Gastroesophageal sphincter (tissue), 3 donors: ENCODE measurements around the gene SELENOW.

ENCODE experiments used
- CTCF ChIP-seq, 4 experiments: fragments of 200-600 bp in 2 of 4; fragments of 450-650 bp in 2 of 4; sonication (generic) in 1 of 4; IDR thresholded peaks; one replicate each; pipeline ENCODE4 v1.5.1; 2017 to 2019; ENCODE audit warnings: antibody characterized with exemption in 4 of 4, mild to moderate bottlenecking in 2 of 4, moderate library complexity in 2 of 4
- POLR2A ChIP-seq, 2 donors: fragments of 450-650 bp; IDR thresholded peaks; one replicate each; pipeline ENCODE4 v1.6.1; 2017; ENCODE audit warnings: antibody characterized with exemption in 2 of 2, mild to moderate bottlenecking in 2 of 2, moderate library complexity in 1 of 2
- POLR2AphosphoS5 ChIP-seq: sonication (generic); formaldehyde crosslinking; IDR thresholded peaks from one replicate; pipeline ENCODE4 v1.6.1; 2017; ENCODE audit warnings: antibody characterized with exemption

- TF ChIP-seq POLR2A (IDR thresholded peaks at IDR 0.05), result no peak
- TF ChIP-seq CTCF (IDR thresholded peaks at IDR 0.05), result no peak
- no peak for TF ChIP-seq POLR2AphosphoS5
These were observed 11.2 kb upstream of the SELENOW start for GRCh38 chr19:47767349-47767748.
